Smooth muscle cell (in vitro differentiated cells): ENCODE measurements around the gene OR52N4. TPM values are rescaled to one million over a fixed set of nuclear protein-coding genes. Genes with fewer than 3 reads are reported as not detected.

Experiments
- DNase-seq: peaks from one replicate; lab custom pipeline; 2025; ENCODE audit not compliant: unreplicated experiment; lab: John Stamatoyannopoulos, UW
- H2AFZ ChIP-seq: fragments of 200-600 bp; sonication (generic); 2 replicates; pipeline ENCODE4 v1.6.0; 2016; ENCODE audit warnings: antibody characterized with exemption, low read depth, mild to moderate bottlenecking
- H3F3A ChIP-seq: fragments of 200-600 bp; sonication (generic); 2 replicates; pipeline ENCODE4 v1.6.0; 2017; ENCODE audit warnings: antibody characterized with exemption, low read depth
- H3K27ac ChIP-seq: fragments of 200-600 bp; sonication (generic); 2 replicates; pipeline ENCODE4 v1.5.1; 2016; ENCODE audit warnings: low read depth, mild to moderate bottlenecking
- H3K27me3 ChIP-seq: fragments of 200-600 bp; sonication (generic); 2 replicates; pipeline ENCODE4 v1.6.1; 2016; ENCODE audit warnings: low read depth, mild to moderate bottlenecking
- H3K36me3 ChIP-seq: fragments of 200-600 bp; sonication (generic); 2 replicates; pipeline ENCODE4 v1.5.1; 2016; ENCODE audit warnings: low read depth
- H3K4me1 ChIP-seq: fragments of 200-600 bp; sonication (generic); 2 replicates; pipeline ENCODE4 v1.5.1; 2016; ENCODE audit warnings: low read depth
- H3K4me2 ChIP-seq: fragments of 200-600 bp; sonication (generic); 2 replicates; pipeline ENCODE4 v1.6.0; 2016; ENCODE audit warnings: mild to moderate bottlenecking
- H3K4me3 ChIP-seq: fragments of 200-600 bp; sonication (generic); 2 replicates; pipeline ENCODE4 v1.5.1; 2016; ENCODE audit warnings: mild to moderate bottlenecking
- H3K79me2 ChIP-seq: fragments of 200-600 bp; sonication (generic); 2 replicates; pipeline ENCODE4 v1.6.0; 2016; ENCODE audit warnings: low read depth, mild to moderate bottlenecking
- H3K9ac ChIP-seq: fragments of 200-600 bp; sonication (generic); 2 replicates; pipeline ENCODE4 v1.6.0; 2016; ENCODE audit warnings: low read depth
- H3K9me3 ChIP-seq: fragments of 200-600 bp; sonication (generic); replicated peaks from 2 replicates; pipeline ENCODE4 v1.5.1; 2016; ENCODE audit warnings: low read depth
- H4K20me1 ChIP-seq: fragments of 200-600 bp; sonication (generic); 2 replicates; pipeline ENCODE4 v1.6.0; 2016; ENCODE audit warnings: low read depth
- CTCF ChIP-seq: fragments of 200-600 bp; sonication (generic); IDR thresholded peaks from 2 replicates; pipeline ENCODE4 v1.5.1; 2017; ENCODE audit warnings: borderline replicate concordance, mild to moderate bottlenecking, antibody characterized with exemption; ENCODE audit not compliant: insufficient read depth, poor library complexity, severe bottlenecking
- WGBS: methylation state at CpG from one replicate; pipeline ENCODE4 v1.1.7; 2016; ENCODE audit warnings: low lambda C conversion rate; 5-methylcytosine and 5-hydroxymethylcytosine counted together
- polyA plus RNA-seq: library from polyadenylated mRNA; unstranded; fragments of >200 nt; fragmentation: Nextera tagmentation; extraction: Ambion mirVana; gene quantifications from 2 replicates; pipeline ENCODE4 v1.2.1, GENCODE V29; 2016
- total RNA-seq: library from RNA; depleted of rRNA; stranded (reverse); fragments of >200 nt; gene quantifications from 2 replicates; pipeline ENCODE4 v1.2.3, GENCODE V29; 2014

The OR52N4 gene
- total and polyA plus RNA-seq, 2 experiments from 2014 or later, result 0.40 TPM; not detected in 1

GRCh38 chr11:5746614-5747013 is 7.4 kb upstream of the OR52N4 start:
- WGBS, result 100% methylated on average over 3 of the region's 3 CpGs
- Histone ChIP-seq H3F3A (no peaks in the 10 kb centered on the region), H2AFZ (no peak overlapping the region), H3K4me2 (no peak overlapping the region), H3K79me2 (no peaks in the 10 kb centered on the region), H4K20me1 (no peaks in the 10 kb centered on the region), H3K4me3 (no peak overlapping the region), H3K36me3 (no peaks in the 10 kb centered on the region), H3K9me3 (no peaks in the 10 kb centered on the region), H3K4me1 (no peaks in the 10 kb centered on the region), H3K9ac (no peak overlapping the region), H3K27ac (no peak overlapping the region), H3K27me3 (no peaks in the 10 kb centered on the region)
- DNase-seq, result no peak
- TF ChIP-seq CTCF, result no peak

GRCh38 chr11:5749836-5750235 is 4.2 kb upstream of the OR52N4 start:
- Histone ChIP-seq H3K36me3 (no peaks in the 10 kb centered on the region), H3K4me1 (no peaks in the 10 kb centered on the region), H3K79me2 (no peaks in the 10 kb centered on the region), H3K4me3 (no peak overlapping the region), H3K27me3 (no peaks in the 10 kb centered on the region), H3K9me3 (no peaks in the 10 kb centered on the region), H2AFZ (no peak overlapping the region), H3K27ac (no peak overlapping the region), H3F3A (no peaks in the 10 kb centered on the region), H4K20me1 (no peaks in the 10 kb centered on the region), H3K9ac (no peak overlapping the region), H3K4me2 (no peak overlapping the region)
- DNase-seq, result no peak
- no peak for TF ChIP-seq CTCF
- WGBS, result 84% methylated on average over 3 of the region's 3 CpGs

GRCh38 chr11:5767056-5767455 is 13.0 kb downstream of the OR52N4 start:
- no peak overlapping the region for H3K27ac ChIP-seq
- WGBS, result 80% methylated on average over 1 of the region's 1 CpG
- H3K4me3 ChIP-seq, result no peak overlapping the region
- H3K79me2 ChIP-seq, result no peaks in the 10 kb centered on the region
- H3K4me1 ChIP-seq, result no peaks in the 10 kb centered on the region
- no peak for DNase-seq
- H3K27me3 ChIP-seq, result no peaks in the 10 kb centered on the region
- no peaks in the 10 kb centered on the region for H3F3A ChIP-seq
- no peak overlapping the region for H3K9ac ChIP-seq
- H3K4me2 ChIP-seq, result no peak overlapping the region
- no peaks in the 10 kb centered on the region for H3K36me3 ChIP-seq
- no peaks in the 10 kb centered on the region for H4K20me1 ChIP-seq
- H2AFZ ChIP-seq, result no peak overlapping the region
- no peaks in the 10 kb centered on the region for H3K9me3 ChIP-seq
- no peak for TF ChIP-seq CTCF

- no peaks in the 10 kb centered on the region for H4K20me1 ChIP-seq
- no peaks in the 10 kb centered on the region for H3K36me3 ChIP-seq
- TF ChIP-seq CTCF, result no peak
- no peaks in the 10 kb centered on the region for H3K4me1 ChIP-seq
- H3K27ac ChIP-seq, result no peak within 1 kb of the TSS
- no peak within 1 kb of the TSS for H3K4me2 ChIP-seq
- H3K9ac ChIP-seq, result no peak within 1 kb of the TSS
- DNase-seq, result no peak
- H3F3A ChIP-seq, result no peaks in the 10 kb centered on the region
- H3K79me2 ChIP-seq, result no peaks in the 10 kb centered on the region
- no peaks in the 10 kb centered on the region for H3K27me3 ChIP-seq
- H2AFZ ChIP-seq, result no peak within 1 kb of the TSS
- no peak within 1 kb of the TSS for H3K4me3 ChIP-seq
- H3K9me3 ChIP-seq, result no peaks in the 10 kb centered on the region
- 55% methylated on average over 4 of the region's 4 CpGs for WGBS
These were observed 29.2 kb downstream of the OR52N4 start, which contains the start of gene OR52N5 for GRCh38 chr11:5783255-5783654. Gene OR52N5 (minus strand): TSS chr11:5783355. CDS start chr11:5778634, 4,721 bp downstream.
